GM18951 (cell line): ENCODE data around the gene EFCAB10.

Source experiments
- POLR2A ChIP-seq: IDR thresholded peaks from 4 replicates; pipeline ENCODE4 v1.6.1; 2011; ENCODE audit warnings: mild to moderate bottlenecking; ENCODE audit not compliant: insufficient read length, insufficient read depth; ENCODE audit errors: extremely low read depth
- in situ Hi-C: fragments of 300-500 bp; cut with MboI; formaldehyde crosslinking; loops from one replicate; pipeline ENCODE4 v1.12.0; 2022; ENCODE audit warnings: low sequenced_read_pairs, mixed read lengths, inconsistent platforms; ENCODE audit not compliant: unreplicated experiment

The EFCAB10 gene, protein sequence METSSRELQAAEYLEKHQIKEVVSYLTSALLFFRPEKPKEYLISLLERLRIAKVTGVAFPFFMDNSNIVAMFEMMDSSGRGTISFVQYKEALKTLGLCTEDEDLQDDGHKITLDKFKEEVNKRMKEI

GRCh38 chr7:105581066-105581811 lies at the start of gene EFCAB10:
Gene EFCAB10, minus strand, starts transcription at chr7:105581493. Its CDS starts 30 bp downstream, at chr7:105581463.
- TF ChIP-seq POLR2A: no peak
- in situ Hi-C loops: no loop called here

GRCh38 chr7:105625986-105626385 lies 44.7 kb upstream of the EFCAB10 start:
- in situ Hi-C loops: no loop called here
- TF ChIP-seq POLR2A: no peak

DNA sequence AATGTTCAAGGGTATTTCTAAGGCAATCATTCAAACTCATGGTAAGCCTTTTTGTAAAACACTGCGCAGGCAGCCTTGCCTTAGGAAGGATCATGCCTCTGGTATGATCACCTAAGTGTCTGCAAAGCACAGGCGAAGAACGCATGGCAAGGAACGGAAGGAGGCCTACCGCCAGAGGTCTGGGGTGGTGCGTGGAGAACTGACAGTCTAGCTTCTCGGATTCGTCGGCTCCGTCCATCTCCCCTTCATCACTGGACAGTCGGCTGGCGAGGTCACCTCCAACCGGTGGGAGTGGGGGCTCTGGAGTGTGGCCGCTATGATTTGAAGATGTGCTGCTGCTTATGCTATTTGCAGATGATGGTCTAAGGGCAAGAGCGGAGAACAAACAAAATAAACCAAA lies 42.6 kb upstream of the EFCAB10 start:
- in situ Hi-C loops: no loop called here
- TF ChIP-seq POLR2A: no peak

DNA sequence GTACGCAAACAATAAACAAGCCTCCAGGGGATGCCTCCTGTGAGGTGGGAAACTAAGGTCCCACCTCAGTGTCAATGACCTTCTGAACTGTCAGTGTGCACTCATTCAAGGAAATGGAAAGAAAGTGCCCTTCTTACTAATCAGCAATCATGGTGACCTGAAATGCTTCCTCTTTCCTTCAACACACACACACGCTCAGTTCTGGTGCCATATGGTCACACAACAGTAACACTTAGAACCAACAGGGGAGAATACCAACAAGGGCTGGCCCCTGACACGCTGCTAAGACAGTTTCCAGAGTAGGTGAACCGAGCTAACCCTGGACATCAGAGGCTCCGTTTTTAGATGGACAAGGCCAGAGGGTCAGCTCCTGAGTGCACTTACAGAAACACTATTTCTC lies 42.1 kb upstream of the EFCAB10 start:
- in situ Hi-C loops: no loop called here
- no peak for TF ChIP-seq POLR2A

DNA sequence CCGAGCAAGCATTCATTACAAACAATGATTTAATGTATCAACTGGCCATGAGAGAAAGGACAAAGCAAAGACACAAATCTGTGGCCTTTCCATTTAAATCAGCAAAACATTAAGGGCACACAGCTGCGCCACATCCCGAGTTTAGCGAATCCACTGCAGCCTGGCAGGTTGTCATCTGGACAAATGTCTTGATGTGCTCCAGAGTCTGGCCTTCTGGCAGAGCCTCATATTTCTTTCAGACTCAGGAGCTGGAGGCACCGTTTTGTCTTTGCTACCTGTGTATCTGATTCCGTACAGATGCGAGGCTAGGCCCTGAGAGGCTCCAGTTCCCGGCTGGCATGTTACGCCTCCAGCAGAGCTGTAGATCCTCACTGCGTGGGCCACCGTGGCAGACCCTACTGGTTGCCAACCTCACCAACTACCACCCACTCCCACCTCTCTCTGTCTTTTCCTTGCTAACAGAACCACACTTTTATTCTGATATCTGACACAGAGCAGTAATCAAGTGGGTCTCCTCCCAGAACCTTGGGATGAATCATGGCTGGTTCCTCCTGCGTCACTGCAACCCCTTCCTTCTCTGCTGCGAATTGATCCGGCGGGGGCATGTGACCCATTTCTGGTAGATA lies 40.9 kb upstream of the EFCAB10 start:
- in situ Hi-C loops: no loop called here
- TF ChIP-seq POLR2A: no peak

DNA sequence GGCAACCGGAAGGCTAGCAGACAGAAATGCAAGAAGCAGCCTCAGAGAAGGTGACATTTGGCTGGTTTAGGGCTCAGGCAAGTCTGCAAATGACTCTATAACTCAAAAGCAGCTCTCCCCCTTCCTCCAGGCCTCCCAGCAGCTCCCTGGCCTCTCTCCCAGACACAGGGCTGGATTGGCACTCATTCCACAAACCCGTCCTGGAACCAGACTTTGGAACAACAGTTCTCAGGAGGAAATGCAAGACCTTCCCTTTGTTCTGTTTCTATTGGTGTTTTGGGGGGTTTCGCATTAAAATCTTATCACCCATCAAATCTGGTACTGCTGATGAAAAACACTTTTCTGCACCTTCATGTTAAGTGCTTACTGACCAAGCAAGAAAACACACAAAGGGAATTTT lies 40.3 kb upstream of the EFCAB10 start:
- in situ Hi-C loops: no loop called here
- TF ChIP-seq POLR2A: no peak

DNA sequence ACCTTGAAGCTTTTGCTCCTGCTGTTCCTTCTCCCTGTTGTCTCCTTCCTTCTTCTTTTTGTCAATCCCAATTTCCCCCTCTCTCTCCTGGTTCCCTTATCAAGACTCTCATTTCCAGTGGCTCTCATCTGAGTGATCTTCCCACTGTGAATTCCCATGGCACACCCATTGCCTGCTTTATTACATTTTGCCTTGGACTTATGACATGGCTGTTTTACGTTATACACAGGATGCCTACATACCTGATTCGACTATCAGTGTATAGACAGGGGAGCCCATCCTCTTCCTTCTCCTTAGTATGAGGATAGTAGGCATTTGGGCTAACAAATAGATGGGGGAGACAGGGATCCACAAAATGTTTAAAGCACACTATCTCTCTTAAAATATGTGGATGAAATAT lies 39.9 kb upstream of the EFCAB10 start:
- no peak for TF ChIP-seq POLR2A
- in situ Hi-C loops: no loop called here

- in situ Hi-C loops: no loop called here
- TF ChIP-seq POLR2A: no peak
These were observed 38.3 kb upstream of the EFCAB10 start for GRCh38 chr7:105619590-105619989.

DNA sequence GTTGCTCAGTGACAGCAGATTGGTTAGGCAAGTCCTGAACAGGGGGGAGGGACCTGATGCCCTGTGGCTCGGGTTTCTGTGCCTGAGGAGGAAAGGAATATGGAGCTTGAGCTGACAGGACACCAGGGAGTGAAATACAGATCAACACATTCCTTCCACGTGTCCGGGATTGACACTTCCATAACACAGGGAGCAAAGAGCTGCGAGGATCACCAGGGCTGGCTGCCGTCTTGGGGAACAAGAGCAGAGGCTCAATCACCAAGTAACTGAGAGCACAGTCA lies 36.7 kb upstream of the EFCAB10 start:
- in situ Hi-C loops: no loop called here
- TF ChIP-seq POLR2A: no peak

DNA sequence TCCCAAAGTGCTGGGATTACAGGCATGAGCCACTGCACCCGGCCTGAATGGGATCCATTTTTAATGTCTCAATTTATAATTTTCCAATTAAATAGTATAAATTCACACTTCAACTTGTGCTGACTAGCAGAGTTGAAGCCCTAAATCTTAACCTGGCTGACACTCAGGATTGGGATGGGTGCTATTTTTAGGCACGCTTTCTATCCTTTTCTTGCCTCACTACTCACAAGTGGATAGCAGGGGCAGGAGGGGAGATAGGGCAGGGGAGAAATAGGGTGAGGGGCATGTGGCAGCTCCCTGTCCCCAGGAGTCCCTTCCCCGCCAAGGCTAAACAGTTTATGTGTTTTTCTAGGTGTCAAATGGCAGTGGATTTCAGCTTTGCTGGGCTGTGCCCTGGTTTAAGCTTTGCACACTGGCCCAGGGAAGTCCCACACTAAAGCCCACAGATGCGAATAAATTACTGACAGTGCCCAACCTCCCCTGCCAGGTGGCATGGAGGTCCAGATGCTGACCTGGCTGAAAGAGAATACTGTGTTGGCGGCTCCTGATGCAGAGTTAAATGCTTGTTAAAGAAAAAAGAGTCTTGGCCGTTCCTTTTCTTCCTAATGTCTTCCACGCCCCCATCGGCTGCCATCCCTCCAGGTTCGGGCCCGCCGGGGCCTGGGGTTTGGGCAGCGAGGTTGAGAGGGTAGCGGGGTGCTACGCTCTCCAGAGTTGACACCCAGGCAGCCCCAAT lies 36.2 kb upstream of the EFCAB10 start:
- in situ Hi-C loops: no loop called here
- no peak for TF ChIP-seq POLR2A

- TF ChIP-seq POLR2A: no peak
- in situ Hi-C loops: no loop called here
These were observed 33.1 kb upstream of the EFCAB10 start for GRCh38 chr7:105614341-105614840.

GRCh38 chr7:105613611-105614330 lies 32.5 kb upstream of the EFCAB10 start:
- TF ChIP-seq POLR2A: no peak
- in situ Hi-C loops: no loop called here

- no peak for TF ChIP-seq POLR2A
- in situ Hi-C loops: no loop called here
These were observed 31.5 kb upstream of the EFCAB10 start for GRCh38 chr7:105612806-105613205.
